Stimulated activated memory B cell treated with anti-CD40 and anti-IgM and Interleukin-4, amounts not matched to agents 10 μg/mL and 1 μg/mL and 100 μg/mL, for 72 hours (primary cell): ENCODE measurements around the gene MRPL48.
"Not testable (repeated sequence)": the region's sequence is repeated elsewhere in the genome, so short reads cannot be mapped to it uniquely, and the experiment has no call there.

Experiments used
- ATAC-seq: fragments of 150-1000 bp; cut with Tn5 transposase; 2 replicates; pipeline ENCODE4 v1.10.0; 2021
- H3K27ac Mint-ChIP-seq: one replicate; pipeline ENCODE4 v1.8.0; 2022; ENCODE audit warnings: mild to moderate bottlenecking, mixed read lengths
- H3K27me3 Mint-ChIP-seq: one replicate; pipeline ENCODE4 v1.8.0; 2022; ENCODE audit warnings: mixed read lengths
- H3K36me3 Mint-ChIP-seq: one replicate; pipeline ENCODE4 v1.8.0; 2022; ENCODE audit warnings: mixed read lengths
- H3K4me1 Mint-ChIP-seq: one replicate; pipeline ENCODE4 v1.8.0; 2022; ENCODE audit warnings: mixed read lengths
- H3K4me3 Mint-ChIP-seq: one replicate; pipeline ENCODE4 v1.8.0; 2022; ENCODE audit warnings: mild to moderate bottlenecking, moderate library complexity, mixed read lengths
- H3K9me3 Mint-ChIP-seq: one replicate; pipeline ENCODE4 v1.8.0; 2022; ENCODE audit warnings: mixed read lengths

MRPL48 gene

GRCh38 chr11:73787643-73788558 lies at the start of gene MRPL48:
Gene MRPL48 (plus strand): TSS chr11:73787874. CDS start chr11:73787972, 98 bp downstream.
- Mint-ChIP-seq H3K4me1 (peaks cover 16% of the 10 kb centered on the region), H3K27me3 (no peaks in the 10 kb centered on the region), H3K4me3 (peak within 1 kb of the TSS; percentile 99), H3K27ac (peak within 1 kb of the TSS; percentile 98), H3K36me3 (no peaks in the 10 kb centered on the region), H3K9me3 (no peaks in the 10 kb centered on the region)
- ATAC-seq = peak; percentile 100

GRCh38 chr11:73743045-73743444 lies 44.6 kb upstream of the MRPL48 start:
- no peak overlapping the region for H3K4me3 Mint-ChIP-seq
- no peaks in the 10 kb centered on the region for H3K27me3 Mint-ChIP-seq
- ATAC-seq = no peak
- H3K27ac Mint-ChIP-seq = no peak overlapping the region
- no peaks in the 10 kb centered on the region for H3K9me3 Mint-ChIP-seq
- H3K4me1 Mint-ChIP-seq = peaks cover 27% of the 10 kb centered on the region
- peaks cover 15% of the 10 kb centered on the region for H3K36me3 Mint-ChIP-seq

- Mint-ChIP-seq H3K9me3 (no peaks in the 10 kb centered on the region), H3K36me3 (peaks cover 24% of the 10 kb centered on the region), H3K27ac (no peak overlapping the region), H3K27me3 (no peaks in the 10 kb centered on the region), H3K4me1 (peaks cover 55% of the 10 kb centered on the region), H3K4me3 (no peak overlapping the region)
- no peak for ATAC-seq
Observed at GRCh38 chr11:73746701-73747100, 41.0 kb upstream of the MRPL48 start.

- Mint-ChIP-seq H3K9me3 (no peaks in the 10 kb centered on the region), H3K4me1 (peaks cover 62% of the 10 kb centered on the region), H3K27ac (no peak overlapping the region)
Observed at GRCh38 chr11:73747762-73748161, 39.9 kb upstream of the MRPL48 start.

GRCh38 chr11:73748300-73748699 lies 39.4 kb upstream of the MRPL48 start:
- H3K4me1 Mint-ChIP-seq = peaks cover 56% of the 10 kb centered on the region
- H3K9me3 Mint-ChIP-seq = no peaks in the 10 kb centered on the region
- no peak overlapping the region for H3K4me3 Mint-ChIP-seq
- ATAC-seq = no peak
- no peaks in the 10 kb centered on the region for H3K27me3 Mint-ChIP-seq
- H3K27ac Mint-ChIP-seq = no peak overlapping the region
- peaks cover 23% of the 10 kb centered on the region for H3K36me3 Mint-ChIP-seq

More at GRCh38 chr11:73747762-73748161, 39.9 kb upstream of the MRPL48 start:
- Mint-ChIP-seq H3K27me3 (no peaks in the 10 kb centered on the region), H3K36me3 (peaks cover 29% of the 10 kb centered on the region), H3K4me3 (no peak overlapping the region)
- no peak for ATAC-seq

GRCh38 chr11:73749118-73749517 lies 38.6 kb upstream of the MRPL48 start:
- no peaks in the 10 kb centered on the region for H3K27me3 Mint-ChIP-seq
- no peak overlapping the region for H3K27ac Mint-ChIP-seq
- H3K9me3 Mint-ChIP-seq = no peaks in the 10 kb centered on the region
- H3K4me3 Mint-ChIP-seq = no peak overlapping the region
- H3K4me1 Mint-ChIP-seq = peaks cover 55% of the 10 kb centered on the region
- no peak for ATAC-seq
- peaks cover 24% of the 10 kb centered on the region for H3K36me3 Mint-ChIP-seq

- H3K4me3 Mint-ChIP-seq = no peak overlapping the region
- H3K27ac Mint-ChIP-seq = no peak overlapping the region
- ATAC-seq = no peak
- H3K4me1 Mint-ChIP-seq = peaks cover 56% of the 10 kb centered on the region
- peaks cover 24% of the 10 kb centered on the region for H3K36me3 Mint-ChIP-seq
- no peaks in the 10 kb centered on the region for H3K9me3 Mint-ChIP-seq
- H3K27me3 Mint-ChIP-seq = no peaks in the 10 kb centered on the region
Observed at GRCh38 chr11:73750228-73750627, 37.4 kb upstream of the MRPL48 start.

GRCh38 chr11:73750862-73751261 lies 36.8 kb upstream of the MRPL48 start:
- Mint-ChIP-seq H3K4me1 (peaks cover 58% of the 10 kb centered on the region), H3K36me3 (peaks cover 30% of the 10 kb centered on the region)
- not testable (repeated sequence) for H3K4me3 Mint-ChIP-seq, H3K27me3 Mint-ChIP-seq, ATAC-seq, H3K27ac Mint-ChIP-seq, H3K9me3 Mint-ChIP-seq

- H3K9me3 Mint-ChIP-seq = peaks cover 3% of the 10 kb centered on the region
- ATAC-seq = no peak
- H3K36me3 Mint-ChIP-seq = peaks cover 30% of the 10 kb centered on the region
- no peaks in the 10 kb centered on the region for H3K27me3 Mint-ChIP-seq
- peaks cover 57% of the 10 kb centered on the region for H3K4me1 Mint-ChIP-seq
- H3K27ac Mint-ChIP-seq = no peak overlapping the region
- H3K4me3 Mint-ChIP-seq = no peak overlapping the region
Observed at GRCh38 chr11:73752216-73752867, 35.3 kb upstream of the MRPL48 start.

- Mint-ChIP-seq H3K27ac (no peak overlapping the region), H3K4me3 (no peak overlapping the region), H3K4me1 (peaks cover 53% of the 10 kb centered on the region), H3K9me3 (peaks cover 3% of the 10 kb centered on the region), H3K36me3 (peaks cover 30% of the 10 kb centered on the region), H3K27me3 (no peaks in the 10 kb centered on the region)
- no peak for ATAC-seq
Observed at GRCh38 chr11:73752903-73753302, 34.8 kb upstream of the MRPL48 start.

- H3K36me3 Mint-ChIP-seq = peaks cover 30% of the 10 kb centered on the region
- no peaks in the 10 kb centered on the region for H3K27me3 Mint-ChIP-seq
- H3K9me3 Mint-ChIP-seq = peaks cover 3% of the 10 kb centered on the region
- no peak for ATAC-seq
- H3K27ac Mint-ChIP-seq = no peak overlapping the region
- H3K4me3 Mint-ChIP-seq = no peak overlapping the region
- peaks cover 57% of the 10 kb centered on the region for H3K4me1 Mint-ChIP-seq
Observed at GRCh38 chr11:73753938-73754337, 33.7 kb upstream of the MRPL48 start.

GRCh38 chr11:73755670-73756069 lies 32.0 kb upstream of the MRPL48 start:
- ATAC-seq = no peak
- Mint-ChIP-seq H3K9me3 (peaks cover 3% of the 10 kb centered on the region), H3K36me3 (peaks cover 23% of the 10 kb centered on the region), H3K4me3 (no peak overlapping the region), H3K27me3 (no peaks in the 10 kb centered on the region), H3K4me1 (peaks cover 56% of the 10 kb centered on the region), H3K27ac (no peak overlapping the region)

GRCh38 chr11:73757598-73757997 lies 30.1 kb upstream of the MRPL48 start:
- no peak overlapping the region for H3K4me3 Mint-ChIP-seq
- peaks cover 42% of the 10 kb centered on the region for H3K4me1 Mint-ChIP-seq
- no peak overlapping the region for H3K27ac Mint-ChIP-seq
- H3K36me3 Mint-ChIP-seq = peaks cover 12% of the 10 kb centered on the region
- no peak for ATAC-seq
- no peaks in the 10 kb centered on the region for H3K27me3 Mint-ChIP-seq
- H3K9me3 Mint-ChIP-seq = peaks cover 3% of the 10 kb centered on the region

GRCh38 chr11:73758451-73758850 lies 29.2 kb upstream of the MRPL48 start:
- no peak for ATAC-seq
- H3K27me3 Mint-ChIP-seq = no peaks in the 10 kb centered on the region
- H3K4me1 Mint-ChIP-seq = peaks cover 41% of the 10 kb centered on the region
- H3K4me3 Mint-ChIP-seq = peak overlapping the region; percentile 36
- H3K9me3 Mint-ChIP-seq = peaks cover 3% of the 10 kb centered on the region
- peaks cover 12% of the 10 kb centered on the region for H3K36me3 Mint-ChIP-seq
- no peak overlapping the region for H3K27ac Mint-ChIP-seq

GRCh38 chr11:73759610-73760134 lies 28.0 kb upstream of the MRPL48 start:
- H3K9me3 Mint-ChIP-seq = peaks cover 3% of the 10 kb centered on the region
- no peak for ATAC-seq
- H3K27me3 Mint-ChIP-seq = no peaks in the 10 kb centered on the region
- H3K4me3 Mint-ChIP-seq = peak overlapping the region; percentile 97
- H3K4me1 Mint-ChIP-seq = peaks cover 35% of the 10 kb centered on the region
- peaks cover 6% of the 10 kb centered on the region for H3K36me3 Mint-ChIP-seq
- peak overlapping the region; percentile 82 for H3K27ac Mint-ChIP-seq
